Spleen (tissue), 7 donors: Measurements from ENCODE around the gene GRIK1.

Source experiments
- CTCF ChIP-seq, 11 experiments: fragments of 200-600 bp in 7 of 11; fragments of 450-650 bp in 4 of 11; sonication (generic) in 4 of 11; IDR thresholded peaks in 8 of 11; conservative IDR thresholded peaks in 3 of 11; 1 replicate in 7 of 11; 2 replicates in 4 of 11; pipeline versions ENCODE4 v1.4.0 to v1.8.0; 2016 to 2021; ENCODE audit warnings: antibody characterized with exemption in 11 of 11, inconsistent platforms in 4 of 11, mild to moderate bottlenecking in 1 of 11
- POLR2A ChIP-seq, 3 donors: fragments of 450-650 bp; IDR thresholded peaks; one replicate each; pipeline ENCODE4 v1.5.1; 2017; ENCODE audit warnings: antibody characterized with exemption in 3 of 3, mild to moderate bottlenecking in 1 of 3
- POLR2AphosphoS5 ChIP-seq, 3 donors: sonication (generic); formaldehyde crosslinking; IDR thresholded peaks; one replicate each; pipeline ENCODE4 v1.5.1; 2017; ENCODE audit warnings: antibody characterized with exemption in 3 of 3
- donor health status: DM: no; HTN: no; CAD: no; lungs with moderate emphysema.
- donor health status: DM: no; HTN: no; CAD: no.
- donor health status: DM: no; HTN: no; CAD: no.

DNA sequence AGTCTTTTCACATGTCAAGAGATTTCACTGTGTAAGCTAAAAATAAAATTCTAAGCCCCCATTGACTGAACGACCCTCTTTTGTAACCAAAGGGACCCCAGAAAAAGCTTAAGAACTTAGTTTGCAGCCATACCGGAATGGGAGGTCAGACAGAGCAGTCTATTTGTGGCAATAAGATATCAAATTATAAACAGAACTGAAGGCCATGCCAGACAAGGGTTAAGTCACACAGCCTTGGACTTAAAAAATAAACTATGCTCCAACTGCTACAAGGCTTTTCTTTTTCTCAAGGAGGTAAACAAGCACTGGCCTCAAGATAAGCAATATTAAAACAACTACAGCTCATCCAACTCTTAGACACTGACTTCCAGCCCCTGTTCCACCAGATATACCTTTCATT lies 384.2 kb downstream of the GRIK1 start:
- no peak for TF ChIP-seq CTCF (IDR thresholded peaks at IDR 0.05 in 8 of 11, conservative IDR thresholded peaks at IDR 0.05 in 3 of 11)
- no peak for TF ChIP-seq POLR2A (IDR thresholded peaks at IDR 0.05)
- no peak for TF ChIP-seq POLR2AphosphoS5 (IDR thresholded peaks at IDR 0.05)
